Skeletal muscle cell (primary cell): ENCODE data around the gene MCM7.

Experiments
- DNase-seq: peaks from one replicate; pipeline ENCODE4 v3.0.0-alpha.2; 2010; ENCODE audit warnings: low read depth
- H3K4me3 ChIP-seq: 2 replicates; pipeline ENCODE4 v1.5.1; 2011; ENCODE audit warnings: low read depth, mild to moderate bottlenecking, control low read depth, low read length, moderate library complexity

MCM7 gene

DNA sequence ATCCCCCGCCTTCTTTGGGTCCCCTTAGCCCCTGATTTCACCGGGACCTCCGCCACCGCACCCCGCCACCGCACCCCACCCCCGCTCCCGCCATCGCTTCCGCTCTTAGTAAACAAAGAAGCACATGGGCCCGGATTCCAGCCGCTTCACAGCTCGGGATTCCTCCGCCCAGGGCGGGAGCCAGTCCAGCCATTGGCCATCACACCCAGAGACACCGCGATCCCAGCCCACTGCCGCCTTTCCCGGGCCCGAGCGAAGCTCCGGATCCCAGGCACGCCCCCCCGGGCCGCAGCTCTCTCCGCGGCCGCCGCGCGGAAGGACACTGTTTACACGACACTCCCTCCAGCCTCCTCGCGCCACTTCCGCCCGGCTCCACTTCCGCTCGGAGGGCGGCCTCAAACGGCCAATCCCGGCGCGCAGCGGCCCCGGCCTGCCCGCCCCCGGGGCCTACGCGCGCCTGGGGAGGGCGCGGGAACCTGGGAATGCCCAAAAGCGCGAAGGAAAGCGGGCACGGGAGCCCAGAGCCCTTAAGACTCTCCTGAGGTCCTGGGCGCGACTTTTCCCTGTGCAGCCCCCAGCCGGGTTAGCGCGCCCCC, 679 bp downstream of the MCM7 start:
- peak overlapping the region; percentile 86 for H3K4me3 ChIP-seq
- DNase-seq: peak; percentile 98

DNA sequence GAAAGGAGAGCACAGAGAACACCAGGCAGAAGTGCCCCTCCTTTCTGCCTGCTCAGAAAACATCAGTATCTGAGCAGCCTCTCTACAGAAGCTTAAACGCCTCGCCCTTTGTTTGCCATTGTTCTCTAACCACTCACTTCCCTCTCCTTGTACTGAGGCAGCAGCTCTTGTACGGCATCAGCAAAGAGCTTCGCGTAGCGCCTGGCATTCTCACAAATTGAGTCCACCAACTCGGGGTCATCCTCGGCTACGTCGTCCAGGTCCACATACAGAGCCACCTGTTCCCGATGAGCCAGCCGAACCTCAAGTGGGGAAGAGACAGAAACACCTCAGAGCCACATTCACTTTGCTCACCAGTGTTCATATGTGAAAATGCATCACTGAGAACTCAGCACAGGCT, 1.7 kb downstream of the MCM7 start:
- H3K4me3 ChIP-seq: peak overlapping the region; percentile 86
- no peak for DNase-seq

GRCh38 chr7:100098913-100099312, 2.3 kb downstream of the MCM7 start:
- H3K4me3 ChIP-seq: no peak overlapping the region

DNA sequence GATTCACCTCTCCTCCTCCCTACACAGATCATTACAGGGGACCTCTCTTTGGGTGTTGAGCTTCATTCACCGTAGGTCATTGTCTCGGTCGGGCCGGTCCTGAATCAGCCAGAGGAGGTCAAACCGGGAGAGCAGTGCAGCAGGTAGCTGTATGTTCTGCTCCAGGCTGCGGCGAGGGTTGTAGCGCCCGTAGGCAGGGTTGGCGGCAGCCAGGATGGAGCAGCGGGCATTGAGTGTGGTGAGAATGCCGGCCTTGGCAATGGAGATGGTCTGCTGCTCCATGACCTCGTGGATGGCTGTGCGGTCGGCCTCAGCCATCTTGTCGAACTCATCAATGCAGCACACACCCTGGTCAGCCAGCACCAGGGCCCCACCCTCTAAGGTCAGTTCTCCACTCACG, 5.5 kb downstream of the MCM7 start:
- DNase-seq: no peak
- no peak overlapping the region for H3K4me3 ChIP-seq

More at GRCh38 chr7:100098913-100099312, 2.3 kb downstream of the MCM7 start:
- no peak for DNase-seq

GRCh38 chr7:100095289-100095688, 5.9 kb downstream of the MCM7 start:
- DNase-seq: no peak
- no peak overlapping the region for H3K4me3 ChIP-seq

DNA sequence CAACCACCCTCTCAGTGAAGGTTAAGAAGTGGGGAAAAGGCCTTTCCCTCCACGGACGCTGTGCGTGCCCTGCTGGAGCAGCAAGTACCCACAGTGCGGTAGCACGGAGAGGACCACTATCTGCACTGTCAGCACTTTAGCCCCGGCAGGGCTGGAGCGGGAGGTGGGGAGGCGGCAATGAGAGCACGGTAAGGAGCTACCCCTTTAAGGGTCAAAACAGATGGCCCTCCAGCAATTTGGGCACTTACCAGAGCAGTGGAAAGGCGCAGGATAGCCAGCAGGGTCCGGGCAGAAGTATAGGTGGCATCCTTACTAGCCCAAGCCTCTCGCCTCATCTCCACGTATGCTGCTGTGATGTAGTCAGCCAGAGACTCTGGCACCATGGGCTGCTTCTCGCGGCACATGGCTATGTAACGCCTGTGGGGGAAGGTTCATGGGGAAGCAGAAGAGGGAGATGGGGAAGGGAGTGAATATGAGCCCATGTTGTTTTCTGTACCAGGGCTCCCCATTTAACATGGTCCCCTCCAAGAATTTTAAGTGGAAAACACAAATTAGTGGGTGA, 7.2 kb downstream of the MCM7 start:
- no peak for DNase-seq

DNA sequence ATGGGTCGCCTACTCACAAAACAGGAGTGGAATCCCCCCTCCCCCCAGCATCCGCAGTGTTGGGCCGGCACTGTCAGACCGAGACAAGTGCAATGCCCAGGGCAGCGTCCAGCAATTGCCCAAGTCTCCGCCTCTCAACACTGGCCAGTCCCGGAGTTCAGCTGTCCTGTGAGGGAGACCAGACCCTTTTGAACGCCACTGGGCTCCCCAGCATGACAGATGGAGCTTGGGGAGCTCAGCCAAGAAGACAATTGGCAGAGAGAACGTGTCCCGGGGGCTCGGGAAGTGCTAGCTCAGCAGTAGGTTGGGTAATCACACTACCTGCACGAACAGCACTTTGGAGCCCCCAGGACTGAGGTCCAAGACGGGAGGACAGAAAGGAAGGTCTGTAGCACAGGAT, 7.7 kb downstream of the MCM7 start:
- no peak for DNase-seq

More for the DNA sequence above, 7.2 kb downstream of the MCM7 start:
- no peak overlapping the region for H3K4me3 ChIP-seq

GRCh38 chr7:100093054-100093453, 8.1 kb downstream of the MCM7 start:
- no peak for DNase-seq
- H3K4me3 ChIP-seq: no peak overlapping the region

More for the DNA sequence above, 7.7 kb downstream of the MCM7 start:
- no peak overlapping the region for H3K4me3 ChIP-seq

- H3K4me3 ChIP-seq: no peak overlapping the region
These were observed 9.6 kb downstream of the MCM7 start for GRCh38 chr7:100091411-100092181.

GRCh38 chr7:100090527-100091410, 10.4 kb downstream of the MCM7 start:
- no peak overlapping the region for H3K4me3 ChIP-seq
- no peak for DNase-seq

More at GRCh38 chr7:100091411-100092181, 9.6 kb downstream of the MCM7 start:
- no peak for DNase-seq

DNA sequence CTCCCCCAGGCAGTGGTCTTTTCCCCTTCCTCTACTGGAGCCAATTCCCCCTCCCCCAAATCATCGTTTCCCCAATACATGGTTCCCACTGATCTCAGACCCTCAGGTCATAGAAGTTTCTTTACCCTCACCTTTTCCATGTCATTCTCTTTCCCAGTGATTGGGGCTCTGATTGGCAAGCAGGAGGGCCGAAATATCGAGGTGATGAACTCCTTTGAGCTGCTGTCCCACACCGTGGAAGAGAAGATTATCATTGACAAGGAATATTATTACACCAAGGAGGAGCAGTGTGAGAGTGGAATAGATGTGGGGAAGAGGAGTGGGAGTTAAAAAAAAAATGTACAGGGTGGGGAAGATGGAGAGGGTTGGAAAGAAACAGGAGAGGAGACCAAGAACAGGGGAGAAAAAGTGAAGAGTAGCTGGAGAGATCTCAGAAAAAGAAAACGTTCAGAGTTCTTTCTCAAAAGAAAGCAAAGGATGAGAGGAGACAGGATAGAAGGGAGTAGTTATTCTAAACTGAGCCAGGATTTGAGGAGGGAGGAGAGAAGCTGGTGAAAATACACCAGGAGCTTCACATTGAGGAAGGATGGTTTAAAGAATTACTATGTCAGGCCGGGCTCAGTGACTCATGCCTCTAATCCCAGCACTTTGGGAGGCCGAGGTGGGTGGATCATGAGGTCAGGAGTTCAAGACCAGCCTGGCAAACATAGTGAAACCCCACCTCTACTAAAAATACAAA, 11.6 kb downstream of the MCM7 start:
- H3K4me3 ChIP-seq: peak overlapping the region; percentile 76
- no peak for DNase-seq

DNA sequence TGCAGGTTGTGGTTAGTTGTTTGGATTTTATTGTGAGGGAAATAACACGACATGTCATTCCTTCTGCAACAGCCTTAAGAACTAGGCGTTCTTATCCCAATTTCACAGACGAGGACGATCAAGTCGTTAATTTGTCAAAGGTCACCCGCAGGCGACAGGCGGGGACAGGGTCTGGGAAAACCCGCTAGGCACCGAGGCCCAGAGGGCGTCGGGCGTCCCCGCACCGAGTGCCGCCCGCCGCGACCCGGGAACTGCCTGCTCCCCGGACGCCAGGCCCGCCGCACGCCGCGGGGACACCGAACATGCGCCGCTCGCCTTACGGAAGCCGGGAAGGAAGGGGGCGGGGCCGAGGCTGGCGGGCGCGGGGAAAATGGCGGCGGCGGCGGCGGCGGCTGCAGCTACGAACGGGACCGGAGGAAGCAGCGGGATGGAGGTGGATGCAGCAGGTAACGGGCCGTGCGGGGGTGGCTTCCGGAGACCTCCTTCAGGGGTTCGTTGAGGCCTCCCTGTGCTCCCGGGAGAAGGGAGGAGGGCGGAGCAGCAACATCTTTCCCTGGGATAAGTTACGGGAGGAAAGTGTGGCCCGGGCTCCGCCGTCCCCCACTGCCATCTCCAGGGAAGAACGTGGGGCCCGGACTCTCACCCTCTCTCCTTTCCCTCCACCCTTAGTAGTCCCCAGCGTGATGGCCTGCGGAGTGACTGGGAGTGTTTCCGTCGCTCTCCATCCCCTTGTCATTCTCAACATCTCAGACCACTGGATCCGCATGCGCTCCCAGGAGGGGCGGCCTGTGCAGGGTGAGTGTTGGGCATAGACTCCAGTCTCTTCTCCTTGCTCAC, 12.4 kb downstream of the MCM7 start, which contains the start of gene COPS6:
TSS of gene COPS6 (plus strand) at position 349 of the 837 bp plus-strand sequence. CDS start at position 371, 22 bp downstream.
- peak within 1 kb of the TSS; percentile 76 for H3K4me3 ChIP-seq
- no peak for DNase-seq

DNA sequence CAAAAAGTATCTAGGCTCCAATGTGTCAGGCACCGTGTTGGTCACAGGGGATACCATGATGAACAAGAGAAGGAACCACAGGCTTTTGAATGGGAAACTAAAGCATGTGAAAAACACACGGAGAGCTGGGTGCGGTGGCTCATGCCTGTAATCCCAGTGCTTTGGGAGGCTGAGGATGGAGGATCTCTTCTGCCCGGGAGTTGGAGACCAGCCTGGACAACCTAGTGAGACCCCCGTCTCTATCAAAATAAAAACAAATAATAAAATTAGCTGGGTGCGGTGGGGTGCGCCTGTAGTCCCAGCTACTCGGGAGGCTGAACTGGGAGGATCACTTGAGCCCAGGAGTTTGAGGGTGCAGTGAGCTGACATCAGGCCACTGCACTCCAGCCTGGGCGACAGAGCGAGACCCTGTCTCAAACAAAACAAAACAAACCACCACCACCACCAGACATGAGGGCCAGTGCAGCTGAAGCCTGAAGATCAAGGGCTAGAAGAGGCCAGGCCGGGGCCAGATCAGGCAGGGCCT, 13.0 kb downstream of the MCM7 start:
- DNase-seq: no peak

DNA sequence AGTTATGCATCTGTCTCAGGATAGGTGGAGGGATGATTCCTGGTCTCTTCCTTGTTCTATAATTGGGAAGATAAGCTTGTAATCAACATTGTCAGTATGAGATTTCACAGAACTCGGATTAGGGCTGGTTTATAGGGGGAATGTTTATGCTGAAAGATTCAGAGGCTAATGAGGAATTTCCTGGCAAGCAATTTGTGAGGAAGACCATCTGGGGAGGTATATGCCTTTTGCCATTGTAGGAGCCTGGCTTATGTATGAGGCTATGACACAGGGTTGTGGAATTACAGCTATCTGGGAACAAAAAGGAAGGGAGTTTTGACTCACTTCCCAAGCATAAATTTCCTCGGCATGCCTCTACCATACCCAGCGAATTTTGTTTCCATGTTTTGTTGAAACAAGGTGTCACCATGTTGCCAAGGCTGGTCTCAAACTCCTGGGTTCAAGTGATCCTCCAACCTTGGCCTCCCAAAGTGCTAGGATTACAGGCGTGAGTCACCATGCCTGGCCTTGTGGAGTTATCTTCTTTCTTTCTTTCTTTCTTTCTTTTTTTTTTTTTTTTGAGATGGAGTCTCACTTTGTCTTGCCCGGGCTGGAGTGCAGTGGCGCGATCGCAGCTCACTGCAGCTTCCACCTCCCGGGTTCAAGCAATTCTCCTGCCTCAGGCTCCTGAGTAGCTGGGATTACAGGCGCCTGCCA, 14.0 kb downstream of the MCM7 start:
- DNase-seq: peak; percentile 84

More for the DNA sequence above, 13.0 kb downstream of the MCM7 start:
- peak overlapping the region; percentile 76 for H3K4me3 ChIP-seq

DNA sequence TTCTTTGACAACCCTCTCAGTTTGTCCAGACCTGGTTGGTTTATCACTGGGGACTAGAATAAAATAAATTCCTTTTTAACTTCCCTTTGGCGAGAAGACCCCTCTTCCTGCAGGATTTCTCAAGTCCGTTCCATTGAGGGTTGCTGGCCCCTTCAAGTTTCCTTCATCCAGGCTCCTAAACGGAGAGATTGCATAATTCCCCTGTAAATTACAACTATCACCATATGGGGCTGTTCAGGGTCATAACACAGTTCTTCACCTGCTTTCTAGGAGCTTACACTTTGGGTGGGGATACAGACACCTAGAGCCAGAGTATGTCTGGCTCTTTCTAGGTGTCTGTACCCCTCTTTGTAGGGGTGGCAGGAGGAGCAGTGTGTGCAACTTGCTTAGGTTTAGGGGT, 15.7 kb downstream of the MCM7 start:
- DNase-seq: no peak
- no peak overlapping the region for H3K4me3 ChIP-seq

More for the DNA sequence above, 14.0 kb downstream of the MCM7 start:
- no peak overlapping the region for H3K4me3 ChIP-seq

GRCh38 chr7:100082978-100083377, 18.2 kb downstream of the MCM7 start:
- H3K4me3 ChIP-seq: no peak overlapping the region
- DNase-seq: no peak

GRCh38 chr7:100081535-100082102, 19.6 kb downstream of the MCM7 start, which contains the start of gene ZNF3:
Gene ZNF3, minus strand, starts transcription at chr7:100081723. Its CDS starts 4,366 bp downstream, at chr7:100077357.
- peak; percentile 97 for DNase-seq
- peak within 1 kb of the TSS; percentile 95 for H3K4me3 ChIP-seq
